SU-DHL-6 (cell line): ENCODE data around the gene UXS1.

Experiments used
- H2AFZ ChIP-seq: fragments of 200-600 bp; sonication (generic); 2 replicates; pipeline ENCODE4 v1.6.1; 2014; ENCODE audit warnings: low read depth, mild to moderate bottlenecking, moderate library complexity, mixed read lengths, antibody characterized with exemption, low read length; ENCODE audit not compliant: severe bottlenecking
- H3F3A ChIP-seq: fragments of 200-600 bp; shearing (Covaris generic); 2 replicates; pipeline ENCODE4 v1.6.0; 2016; ENCODE audit warnings: antibody characterized with exemption, mild to moderate bottlenecking; ENCODE audit not compliant: insufficient read depth
- H3K27ac ChIP-seq: fragments of 200-600 bp; sonication (generic); 2 replicates; pipeline ENCODE4 v1.5.1; 2016; ENCODE audit warnings: low read depth, mild to moderate bottlenecking, low read length, moderate library complexity, mixed read lengths
- H3K27me3 ChIP-seq: fragments of 200-600 bp; sonication (generic), shearing (Covaris generic); 2 replicates; pipeline ENCODE4 v1.6.0; 2014; ENCODE audit warnings: mild to moderate bottlenecking, low read length
- H3K36me3 ChIP-seq: fragments of 200-600 bp; sonication (generic); 2 replicates; pipeline ENCODE4 v1.6.1; 2014; ENCODE audit warnings: mild to moderate bottlenecking, low read length, mixed read lengths
- H3K4me2 ChIP-seq: fragments of 300-600, 200-600 bp; shearing (Covaris generic), sonication (generic); 2 replicates; pipeline ENCODE4 v1.6.0; 2014; ENCODE audit warnings: low read length, low read depth, mild to moderate bottlenecking; ENCODE audit not compliant: poor library complexity, severe bottlenecking
- H3K4me3 ChIP-seq: fragments of 200-600 bp; sonication (generic); 2 replicates; pipeline ENCODE4 v1.5.1; 2014; ENCODE audit warnings: antibody characterized with exemption, low read length, mild to moderate bottlenecking, mixed read lengths; ENCODE audit not compliant: insufficient read depth, poor library complexity, severe bottlenecking
- H3K79me2 ChIP-seq: fragments of 200-600 bp; sonication (generic); 2 replicates; pipeline ENCODE4 v1.6.1; 2014; ENCODE audit warnings: mild to moderate bottlenecking, low read length, moderate library complexity; ENCODE audit not compliant: insufficient read depth
- H3K9ac ChIP-seq: fragments of 200-600 bp; sonication (generic); 2 replicates; pipeline ENCODE4 v1.7.0; 2014; ENCODE audit warnings: mild to moderate bottlenecking, low read length
- H3K9me2 ChIP-seq: fragments of 200-600 bp; sonication (generic); replicated peaks from 2 replicates; pipeline ENCODE4 v1.6.1; 2014; ENCODE audit warnings: low read length; ENCODE audit not compliant: insufficient read depth
- H3K9me3 ChIP-seq: fragments of 200-600 bp; sonication (generic); 2 replicates; pipeline ENCODE4 v1.6.1; 2014; ENCODE audit warnings: low read length, mixed read lengths; ENCODE audit not compliant: insufficient read depth
- H4K20me1 ChIP-seq: fragments of 200-600 bp; sonication (generic); 2 replicates; pipeline ENCODE4 v1.6.1; 2014; ENCODE audit warnings: low read depth, mild to moderate bottlenecking, antibody characterized with exemption, low read length, moderate library complexity, mixed read lengths
- EZH2phosphoT487 ChIP-seq: fragments of 200-600 bp; sonication (generic), shearing (Covaris generic); conservative IDR thresholded peaks from 2 replicates; pipeline ENCODE4 v1.6.1; 2018; ENCODE audit warnings: mild to moderate bottlenecking, antibody characterized with exemption, low read length, moderate library complexity, mixed read lengths
- TF ChIP-seq, protein P1 (sequence below): fragments of 200-600 bp; sonication (generic); IDR thresholded peaks from one replicate; pipeline ENCODE4 v1.5.1; 2017; ENCODE audit warnings: antibody characterized with exemption, mild to moderate bottlenecking, low read length, moderate library complexity; ENCODE audit not compliant: insufficient read depth, poor library complexity, severe bottlenecking

The UXS1 gene

DNA sequence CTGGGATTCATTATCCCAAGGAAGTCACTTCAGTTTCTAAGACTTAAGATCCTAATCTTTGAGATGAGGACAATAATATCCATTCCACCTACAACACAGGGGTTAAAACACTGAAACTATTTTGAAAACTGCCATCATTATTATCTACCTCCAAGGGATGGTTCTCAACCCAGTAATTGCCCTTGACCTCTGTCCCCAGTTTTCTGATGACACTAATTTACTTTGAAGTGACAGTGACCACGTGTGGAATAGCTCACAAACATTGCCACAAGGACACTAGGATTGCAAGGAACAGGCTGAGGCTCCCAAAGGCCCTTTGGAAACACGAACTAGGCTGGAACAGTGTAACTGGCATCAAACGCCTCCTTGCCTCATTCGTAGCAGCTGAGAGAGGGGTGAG is 78.4 kb downstream of the UXS1 start:
- Histone ChIP-seq H4K20me1 (no peaks in the 10 kb centered on the region), H2AFZ (no peak overlapping the region), H3K79me2 (no peaks in the 10 kb centered on the region), H3F3A (no peaks in the 10 kb centered on the region), H3K9me3 (no peaks in the 10 kb centered on the region), H3K4me2 (no peak overlapping the region), H3K27ac (no peak overlapping the region), H3K4me3 (no peak overlapping the region), H3K36me3 (no peaks in the 10 kb centered on the region), H3K9ac (no peak overlapping the region), H3K27me3 (no peaks in the 10 kb centered on the region), H3K9me2 (no peaks in the 10 kb centered on the region)
- TF ChIP-seq EZH2phosphoT487 = no peak
- TF ChIP-seq, protein P1, sequence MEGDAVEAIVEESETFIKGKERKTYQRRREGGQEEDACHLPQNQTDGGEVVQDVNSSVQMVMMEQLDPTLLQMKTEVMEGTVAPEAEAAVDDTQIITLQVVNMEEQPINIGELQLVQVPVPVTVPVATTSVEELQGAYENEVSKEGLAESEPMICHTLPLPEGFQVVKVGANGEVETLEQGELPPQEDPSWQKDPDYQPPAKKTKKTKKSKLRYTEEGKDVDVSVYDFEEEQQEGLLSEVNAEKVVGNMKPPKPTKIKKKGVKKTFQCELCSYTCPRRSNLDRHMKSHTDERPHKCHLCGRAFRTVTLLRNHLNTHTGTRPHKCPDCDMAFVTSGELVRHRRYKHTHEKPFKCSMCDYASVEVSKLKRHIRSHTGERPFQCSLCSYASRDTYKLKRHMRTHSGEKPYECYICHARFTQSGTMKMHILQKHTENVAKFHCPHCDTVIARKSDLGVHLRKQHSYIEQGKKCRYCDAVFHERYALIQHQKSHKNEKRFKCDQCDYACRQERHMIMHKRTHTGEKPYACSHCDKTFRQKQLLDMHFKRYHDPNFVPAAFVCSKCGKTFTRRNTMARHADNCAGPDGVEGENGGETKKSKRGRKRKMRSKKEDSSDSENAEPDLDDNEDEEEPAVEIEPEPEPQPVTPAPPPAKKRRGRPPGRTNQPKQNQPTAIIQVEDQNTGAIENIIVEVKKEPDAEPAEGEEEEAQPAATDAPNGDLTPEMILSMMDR = no peak

DNA sequence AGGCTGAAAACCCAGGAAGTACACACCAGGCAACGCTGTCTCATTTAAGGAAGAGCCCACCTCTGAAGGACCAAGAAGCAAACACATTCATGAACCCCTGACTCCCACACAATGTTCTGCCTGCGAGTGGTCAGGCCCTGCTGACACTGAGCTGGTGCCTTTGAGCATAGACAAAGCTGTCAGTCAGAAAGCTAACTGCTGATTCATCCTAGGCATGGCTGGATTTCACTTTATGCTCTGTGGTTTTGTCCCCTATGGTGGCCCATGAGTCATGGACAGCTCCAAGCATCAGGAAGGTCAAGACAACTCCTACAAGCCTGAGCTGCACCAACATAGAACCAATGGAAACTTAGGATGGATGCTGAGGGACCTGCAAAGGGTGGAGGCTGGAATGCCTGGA is 78.9 kb downstream of the UXS1 start:
- no peaks in the 10 kb centered on the region for H3F3A ChIP-seq
- no peak overlapping the region for H3K9ac ChIP-seq
- TF ChIP-seq EZH2phosphoT487 = no peak
- TF ChIP-seq, protein P1 = no peak
- H3K36me3 ChIP-seq = no peaks in the 10 kb centered on the region
- no peak overlapping the region for H3K4me2 ChIP-seq
- no peaks in the 10 kb centered on the region for H3K9me2 ChIP-seq
- H4K20me1 ChIP-seq = no peaks in the 10 kb centered on the region
- no peaks in the 10 kb centered on the region for H3K27me3 ChIP-seq
- H3K4me3 ChIP-seq = no peak overlapping the region
- no peaks in the 10 kb centered on the region for H3K79me2 ChIP-seq
- H3K9me3 ChIP-seq = no peaks in the 10 kb centered on the region
- no peak overlapping the region for H2AFZ ChIP-seq
- H3K27ac ChIP-seq = no peak overlapping the region

DNA sequence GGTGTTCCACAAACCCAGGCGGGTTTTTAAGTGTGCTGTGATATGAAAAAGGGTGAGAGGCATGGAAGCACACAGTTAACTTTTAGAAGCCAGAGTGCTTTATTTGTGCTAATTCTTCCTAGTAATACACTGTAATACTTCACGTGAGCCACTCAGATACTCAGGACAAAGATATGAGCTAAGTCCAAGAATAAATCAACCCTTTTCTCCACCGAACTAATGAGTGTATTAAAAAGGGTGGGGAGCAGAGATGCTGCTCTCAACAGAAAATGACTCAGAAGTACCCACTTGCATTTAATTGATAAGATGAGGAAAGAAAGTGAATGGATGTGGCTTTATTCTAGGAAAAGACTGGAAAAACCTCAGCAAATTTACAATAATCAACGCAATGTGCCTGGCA is 79.9 kb downstream of the UXS1 start:
- Histone ChIP-seq H3F3A (no peaks in the 10 kb centered on the region), H3K27ac (no peak overlapping the region), H2AFZ (no peak overlapping the region), H4K20me1 (no peaks in the 10 kb centered on the region), H3K79me2 (no peaks in the 10 kb centered on the region), H3K9me2 (no peaks in the 10 kb centered on the region), H3K36me3 (no peaks in the 10 kb centered on the region), H3K27me3 (no peaks in the 10 kb centered on the region), H3K4me2 (no peak overlapping the region), H3K4me3 (no peak overlapping the region), H3K9ac (no peak overlapping the region), H3K9me3 (no peaks in the 10 kb centered on the region)
- TF ChIP-seq, protein P1 = no peak
- no peak for TF ChIP-seq EZH2phosphoT487

DNA sequence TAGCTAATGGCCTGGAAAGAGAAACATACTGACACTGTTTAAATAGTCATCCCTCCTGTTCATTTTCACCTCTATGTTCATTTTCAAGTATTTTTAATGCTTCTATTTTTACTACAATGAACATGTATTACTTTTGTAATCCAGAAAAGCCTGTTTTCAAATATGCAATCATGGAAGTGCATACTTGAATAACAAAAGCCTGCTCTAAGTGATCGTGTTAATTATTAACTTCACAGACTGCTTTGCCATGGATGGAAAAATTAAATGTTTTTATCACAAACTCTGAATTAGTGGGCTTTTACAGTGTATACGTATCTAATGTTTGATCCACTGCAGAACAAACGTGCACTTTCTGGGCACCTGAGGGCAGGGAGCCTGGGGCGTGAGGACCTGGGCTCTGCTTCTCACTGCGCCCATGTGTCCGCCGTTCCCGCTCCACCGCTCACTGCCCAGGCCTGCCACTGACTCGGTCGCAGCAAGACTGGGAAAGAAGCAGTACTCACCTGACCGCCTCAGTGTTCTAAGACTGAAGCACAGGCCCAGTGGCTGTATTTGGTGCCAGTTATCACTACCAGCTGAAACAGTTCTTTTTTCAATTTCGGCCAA is 80.6 kb downstream of the UXS1 start:
- no peak overlapping the region for H3K9ac ChIP-seq
- H3K9me2 ChIP-seq = no peaks in the 10 kb centered on the region
- H3K36me3 ChIP-seq = no peaks in the 10 kb centered on the region
- no peaks in the 10 kb centered on the region for H3F3A ChIP-seq
- H3K27me3 ChIP-seq = no peaks in the 10 kb centered on the region
- H3K9me3 ChIP-seq = no peaks in the 10 kb centered on the region
- H2AFZ ChIP-seq = no peak overlapping the region
- H3K4me3 ChIP-seq = no peak overlapping the region
- no peaks in the 10 kb centered on the region for H4K20me1 ChIP-seq
- TF ChIP-seq, protein P1 = no peak
- TF ChIP-seq EZH2phosphoT487 = no peak
- H3K79me2 ChIP-seq = no peaks in the 10 kb centered on the region
- no peak overlapping the region for H3K27ac ChIP-seq
- no peak overlapping the region for H3K4me2 ChIP-seq
